ENCODE results near the gene MGMT.

MGMT gene

GRCh38 chr10:129786216-129786615 is 319.2 kb downstream of the MGMT start:
- Histone ChIP-seq H3K4me1 (peaks cover 0 to 12% (median 7%) of the 10 kb centered on the region in 10 experiments; a peak in 16 of 20 replicates), H3K27ac (no peak overlapping the region), H4K20me1 (0 out of 22 replicates have a peak, but pooled peaks cover 0 to 7% (median 0%) of the 10 kb centered on the region in 11 experiments), H3K27me3 (no peaks in the 10 kb centered on the region), H3K4me2 (no peak overlapping the region), H3K36me3 (peaks cover 0 to 4% (median 0%) of the 10 kb centered on the region in 11 experiments; a peak in 1 of 22 replicates), H3K9me3 (replicated peaks in 1 of 11) (peaks cover 0 to 4% (median 0%) of the 10 kb centered on the region in 11 experiments; a peak in 2 of 22 replicates), H3K4me3 (no peak overlapping the region), H3K9ac (no peak overlapping the region)
- TF ChIP-seq Cebpa-rat (IDR thresholded peaks at IDR 0.05): no peak

GRCh38 chr10:129787557-129787956 is 320.5 kb downstream of the MGMT start:
- no peak overlapping the region for H3K9ac ChIP-seq

GRCh38 chr10:129788215-129788614 is 321.2 kb downstream of the MGMT start:
- H3K4me2 ChIP-seq: no peak overlapping the region
- 0 out of 22 replicates have a peak, but pooled peaks cover 0 to 7% (median 0%) of the 10 kb centered on the region in 11 experiments for H4K20me1 ChIP-seq
- H3K27me3 ChIP-seq: no peaks in the 10 kb centered on the region
- H3K36me3 ChIP-seq: peaks cover 0 to 6% (median 0%) of the 10 kb centered on the region in 11 experiments; a peak in 1 of 22 replicates
- H3K4me3 ChIP-seq: no peak overlapping the region
- H3K9me3 ChIP-seq (replicated peaks in 1 of 11): peaks cover 0 to 10% (median 2%) of the 10 kb centered on the region in 11 experiments; a peak in 5 of 22 replicates
- peaks cover 0 to 12% (median 7%) of the 10 kb centered on the region in 10 experiments; a peak in 16 of 20 replicates for H3K4me1 ChIP-seq
- no peak overlapping the region for H3K9ac ChIP-seq
- TF ChIP-seq Cebpa-rat (IDR thresholded peaks at IDR 0.05): no peak
- no peak overlapping the region for H3K27ac ChIP-seq

More at GRCh38 chr10:129787557-129787956, 320.5 kb downstream of the MGMT start:
- H3K4me2 ChIP-seq: no peak overlapping the region
- peaks cover 0 to 12% (median 7%) of the 10 kb centered on the region in 10 experiments; a peak in 16 of 20 replicates for H3K4me1 ChIP-seq
- no peak for TF ChIP-seq Cebpa-rat (IDR thresholded peaks at IDR 0.05)
- no peak overlapping the region for H3K4me3 ChIP-seq
- H3K36me3 ChIP-seq: peaks cover 0 to 5% (median 0%) of the 10 kb centered on the region in 11 experiments; a peak in 1 of 22 replicates
- H3K9me3 ChIP-seq (replicated peaks in 1 of 11): peaks cover 0 to 6% (median under 1%) of the 10 kb centered on the region in 11 experiments; a peak in 5 of 22 replicates
- no peak overlapping the region for H3K27ac ChIP-seq
- H3K27me3 ChIP-seq: no peaks in the 10 kb centered on the region
- 0 out of 22 replicates have a peak, but pooled peaks cover 0 to 7% (median 0%) of the 10 kb centered on the region in 11 experiments for H4K20me1 ChIP-seq

- no peaks in the 10 kb centered on the region for H3K27me3 ChIP-seq
- 0 out of 20 replicates have a peak, but pooled peaks cover 0 to under 1% (median 0%) of the 10 kb centered on the region in 10 experiments for H3K4me1 ChIP-seq
- no peak overlapping the region for H3K9ac ChIP-seq
- no peak for TF ChIP-seq Cebpa-rat (IDR thresholded peaks at IDR 0.05)
- no peak overlapping the region for H3K4me3 ChIP-seq
- H3K36me3 ChIP-seq: peaks cover 0 to 6% (median 0%) of the 10 kb centered on the region in 11 experiments; a peak in 1 of 22 replicates
- H3K4me2 ChIP-seq: no peak overlapping the region
- no peaks in the 10 kb centered on the region for H4K20me1 ChIP-seq
- H3K9me3 ChIP-seq (replicated peaks in 1 of 11): peaks cover 0 to 10% (median 2%) of the 10 kb centered on the region in 11 experiments; a peak in 5 of 22 replicates
- no peak overlapping the region for H3K27ac ChIP-seq
Observed at GRCh38 chr10:129790715-129791446, 323.8 kb downstream of the MGMT start.

- Histone ChIP-seq H3K4me2 (no peak overlapping the region), H3K36me3 (peaks cover 0 to 6% (median 0%) of the 10 kb centered on the region in 11 experiments; a peak in 1 of 22 replicates), H3K27ac (no peak overlapping the region), H3K9me3 (replicated peaks in 1 of 11) (peaks cover 0 to 10% (median 2%) of the 10 kb centered on the region in 11 experiments; a peak in 5 of 22 replicates), H3K9ac (no peak overlapping the region), H3K27me3 (no peaks in the 10 kb centered on the region), H3K4me1 (peaks cover 0 to 10% (median 0%) of the 10 kb centered on the region in 10 experiments; a peak in 3 of 20 replicates), H4K20me1 (no peaks in the 10 kb centered on the region), H3K4me3 (no peak overlapping the region)
- no peak for TF ChIP-seq Cebpa-rat (IDR thresholded peaks at IDR 0.05)
Observed at GRCh38 chr10:129792141-129792540, 325.1 kb downstream of the MGMT start.

DNA sequence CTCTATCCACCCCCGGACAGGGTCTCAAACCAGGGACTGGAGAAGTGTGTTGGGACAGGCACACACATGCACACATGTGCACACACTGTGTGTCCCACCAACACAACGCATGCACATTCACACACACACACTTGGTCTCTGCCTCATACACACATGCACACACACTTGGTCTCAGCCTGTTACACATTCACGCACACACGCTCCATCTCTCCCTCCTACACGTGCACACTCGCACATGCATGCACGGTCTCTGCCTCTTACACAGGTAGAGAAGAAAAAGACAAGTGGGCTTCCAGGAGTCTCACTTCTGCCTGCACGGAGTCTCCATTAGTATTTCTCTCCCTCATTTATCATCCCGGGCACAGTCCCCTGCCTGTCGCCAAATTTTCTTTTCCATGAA is 325.8 kb downstream of the MGMT start:
- H3K9me3 ChIP-seq (replicated peaks in 1 of 11): peaks cover 0 to 8% (median 0%) of the 10 kb centered on the region in 11 experiments; a peak in 5 of 22 replicates
- H3K27me3 ChIP-seq: no peaks in the 10 kb centered on the region
- H3K4me1 ChIP-seq: peaks cover 0 to 10% (median 0%) of the 10 kb centered on the region in 10 experiments; a peak in 3 of 20 replicates
- H3K4me2 ChIP-seq: no peak overlapping the region
- no peak overlapping the region for H3K9ac ChIP-seq
- 0 out of 22 replicates have a peak, but pooled peaks cover 0 to 3% (median 0%) of the 10 kb centered on the region in 11 experiments for H3K36me3 ChIP-seq
- no peaks in the 10 kb centered on the region for H4K20me1 ChIP-seq
- H3K4me3 ChIP-seq: no peak overlapping the region
- TF ChIP-seq Cebpa-rat (IDR thresholded peaks at IDR 0.05): no peak
- no peak overlapping the region for H3K27ac ChIP-seq

DNA sequence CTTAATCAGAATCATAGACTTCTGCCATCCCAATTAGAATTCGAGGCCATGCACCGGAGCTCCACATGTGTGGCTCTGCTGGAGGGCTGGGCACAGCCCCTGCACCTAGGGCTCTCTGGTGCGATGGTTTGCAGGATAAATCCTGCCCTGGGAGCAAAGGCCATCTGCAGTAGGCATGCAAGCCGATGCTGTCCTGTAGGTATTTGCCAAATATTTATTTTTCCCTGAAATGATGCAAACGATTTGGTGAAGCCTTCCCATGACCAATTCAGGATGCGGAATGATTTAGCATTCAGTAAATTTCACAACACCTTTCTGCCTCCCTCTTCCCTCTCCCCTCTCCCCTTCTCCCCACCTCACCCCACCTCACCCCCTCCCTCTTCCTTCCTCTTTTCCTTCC is 326.4 kb downstream of the MGMT start:
- no peak for TF ChIP-seq Cebpa-rat (IDR thresholded peaks at IDR 0.05)
- Histone ChIP-seq H3K9ac (no peak overlapping the region), H3K9me3 (replicated peaks in 1 of 11) (peaks cover 0 to 8% (median 0%) of the 10 kb centered on the region in 11 experiments; a peak in 5 of 22 replicates), H4K20me1 (no peaks in the 10 kb centered on the region), H3K4me3 (no peak overlapping the region), H3K4me2 (no peak overlapping the region), H3K4me1 (peaks cover 0 to 10% (median 0%) of the 10 kb centered on the region in 10 experiments; a peak in 3 of 20 replicates), H3K27me3 (no peaks in the 10 kb centered on the region), H3K36me3 (0 out of 22 replicates have a peak, but pooled peaks cover 0 to 3% (median 0%) of the 10 kb centered on the region in 11 experiments), H3K27ac (no peak overlapping the region)

- H3K9me3 ChIP-seq (replicated peaks in 1 of 11): peaks cover 0 to 8% (median 0%) of the 10 kb centered on the region in 11 experiments; a peak in 5 of 22 replicates
- H3K9ac ChIP-seq: no peak overlapping the region
- no peaks in the 10 kb centered on the region for H4K20me1 ChIP-seq
- H3K27me3 ChIP-seq: no peaks in the 10 kb centered on the region
- H3K4me2 ChIP-seq: no peak overlapping the region
- no peak for TF ChIP-seq Cebpa-rat (IDR thresholded peaks at IDR 0.05)
- 0 out of 22 replicates have a peak, but pooled peaks cover 0 to 3% (median 0%) of the 10 kb centered on the region in 11 experiments for H3K36me3 ChIP-seq
- no peak overlapping the region for H3K4me3 ChIP-seq
- H3K27ac ChIP-seq: no peak overlapping the region
- H3K4me1 ChIP-seq: peaks cover 0 to 10% (median 0%) of the 10 kb centered on the region in 10 experiments; a peak in 3 of 20 replicates
Observed at GRCh38 chr10:129793996-129794395, 327.0 kb downstream of the MGMT start.

Measured in BLaER1 treated with 17β-estradiol and CSF1 and Interleukin-3, amounts not matched to agents 10 nM and 100 nM (cell line).